GM21367 (cell line): ENCODE data around the gene DCDC2C.
"Not testable (repeated sequence)": the region's sequence is repeated elsewhere in the genome, so short reads cannot be mapped to it uniquely, and the experiment has no call there.

Experiments used
- ATAC-seq: cut with Tn5 transposase; IDR thresholded peaks from one replicate; pipeline ENCODE4 v1.9.1; 2021; ENCODE audit not compliant: unreplicated experiment

The DCDC2C gene

GRCh38 chr2:3703236-3703756 is at the start of gene DCDC2C:
TSS of gene DCDC2C (plus strand) at chr2:3703575. CDS start at chr2:3703752, 177 bp downstream.
- ATAC-seq: no peak

- ATAC-seq: no peak
These were observed 49.4 kb upstream of the DCDC2C start for GRCh38 chr2:3654011-3654410.

GRCh38 chr2:3654531-3655225 is 48.7 kb upstream of the DCDC2C start:
- ATAC-seq: no peak

GRCh38 chr2:3655871-3656761 is 47.3 kb upstream of the DCDC2C start:
- no peak for ATAC-seq

- ATAC-seq: no peak
These were observed 46.3 kb upstream of the DCDC2C start for GRCh38 chr2:3656762-3657721.

GRCh38 chr2:3657881-3658280 is 45.5 kb upstream of the DCDC2C start, which contains the start of gene ALLC:
TSS of gene ALLC (plus strand) at chr2:3658200. CDS start at chr2:3671158, 12,958 bp downstream.
- no peak for ATAC-seq

- ATAC-seq: no peak
These were observed 43.6 kb upstream of the DCDC2C start for GRCh38 chr2:3659447-3660432.

GRCh38 chr2:3660640-3661039 is 42.7 kb upstream of the DCDC2C start:
- ATAC-seq: not testable (repeated sequence)

- ATAC-seq: no peak
These were observed 42.2 kb upstream of the DCDC2C start for GRCh38 chr2:3661149-3661660.

- ATAC-seq: no peak
These were observed 41.1 kb upstream of the DCDC2C start for GRCh38 chr2:3662239-3662638.

- ATAC-seq: no peak
These were observed 39.3 kb upstream of the DCDC2C start for GRCh38 chr2:3664118-3664517.

GRCh38 chr2:3664925-3665324 is 38.5 kb upstream of the DCDC2C start:
- no peak for ATAC-seq

- ATAC-seq: no peak
These were observed 37.3 kb upstream of the DCDC2C start for GRCh38 chr2:3665886-3666612.

- ATAC-seq: no peak
These were observed 36.8 kb upstream of the DCDC2C start for GRCh38 chr2:3666613-3666975.

GRCh38 chr2:3667151-3667631 is 36.2 kb upstream of the DCDC2C start:
- no peak for ATAC-seq

- no peak for ATAC-seq
These were observed 33.7 kb upstream of the DCDC2C start for GRCh38 chr2:3669656-3670055.

- ATAC-seq: no peak
These were observed 33.0 kb upstream of the DCDC2C start for GRCh38 chr2:3670376-3670775.

- ATAC-seq: no peak
These were observed 32.4 kb upstream of the DCDC2C start for GRCh38 chr2:3670941-3671340.
